ENCODE results near the gene ARL6IP4. TPM values are rescaled to one million over a fixed set of nuclear protein-coding genes. Genes with fewer than 3 reads are reported as not detected.

Gene ARL6IP4
- total RNA-seq, 1 donor from 2014 or later = 173 TPM

DNA sequence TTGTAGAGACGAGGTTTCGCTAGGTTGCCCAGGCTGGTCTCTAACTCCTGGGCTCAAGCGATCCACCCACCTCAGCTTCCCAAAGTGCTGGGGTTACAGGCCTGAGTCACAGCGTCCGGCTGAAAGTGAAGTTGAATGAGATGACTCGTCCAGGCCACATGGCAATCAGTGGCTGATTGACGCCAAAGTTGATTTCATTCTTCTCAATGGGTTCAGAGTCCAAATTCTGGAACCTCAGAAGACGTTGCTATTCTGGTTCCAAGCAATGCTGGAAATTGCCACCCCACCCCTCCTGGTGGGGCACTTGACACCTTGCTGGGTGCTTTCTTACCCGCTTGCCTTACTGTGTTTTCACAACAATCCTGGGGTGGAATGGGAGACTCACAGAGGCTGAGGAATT is 29.1 kb upstream of the ARL6IP4 start:
- TF ChIP-seq, protein P1, sequence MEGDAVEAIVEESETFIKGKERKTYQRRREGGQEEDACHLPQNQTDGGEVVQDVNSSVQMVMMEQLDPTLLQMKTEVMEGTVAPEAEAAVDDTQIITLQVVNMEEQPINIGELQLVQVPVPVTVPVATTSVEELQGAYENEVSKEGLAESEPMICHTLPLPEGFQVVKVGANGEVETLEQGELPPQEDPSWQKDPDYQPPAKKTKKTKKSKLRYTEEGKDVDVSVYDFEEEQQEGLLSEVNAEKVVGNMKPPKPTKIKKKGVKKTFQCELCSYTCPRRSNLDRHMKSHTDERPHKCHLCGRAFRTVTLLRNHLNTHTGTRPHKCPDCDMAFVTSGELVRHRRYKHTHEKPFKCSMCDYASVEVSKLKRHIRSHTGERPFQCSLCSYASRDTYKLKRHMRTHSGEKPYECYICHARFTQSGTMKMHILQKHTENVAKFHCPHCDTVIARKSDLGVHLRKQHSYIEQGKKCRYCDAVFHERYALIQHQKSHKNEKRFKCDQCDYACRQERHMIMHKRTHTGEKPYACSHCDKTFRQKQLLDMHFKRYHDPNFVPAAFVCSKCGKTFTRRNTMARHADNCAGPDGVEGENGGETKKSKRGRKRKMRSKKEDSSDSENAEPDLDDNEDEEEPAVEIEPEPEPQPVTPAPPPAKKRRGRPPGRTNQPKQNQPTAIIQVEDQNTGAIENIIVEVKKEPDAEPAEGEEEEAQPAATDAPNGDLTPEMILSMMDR (conservative IDR thresholded peaks at IDR 0.05) = no peak
- Mint-ChIP-seq H3K4me1 (peaks cover 9% of the 10 kb centered on the region), H3K9me3 (no peaks in the 10 kb centered on the region), H3K27me3 (ENCODE audit: low read depth) (no peaks in the 10 kb centered on the region), H3K27ac (ENCODE audit: unreplicated experiment) (no peak overlapping the region), H3K36me3 (ENCODE audit: low read depth) (no peaks in the 10 kb centered on the region), H3K4me3 (no peak overlapping the region)
- DNase-seq (ENCODE audit: low read depth, low spot score) = no peak

DNA sequence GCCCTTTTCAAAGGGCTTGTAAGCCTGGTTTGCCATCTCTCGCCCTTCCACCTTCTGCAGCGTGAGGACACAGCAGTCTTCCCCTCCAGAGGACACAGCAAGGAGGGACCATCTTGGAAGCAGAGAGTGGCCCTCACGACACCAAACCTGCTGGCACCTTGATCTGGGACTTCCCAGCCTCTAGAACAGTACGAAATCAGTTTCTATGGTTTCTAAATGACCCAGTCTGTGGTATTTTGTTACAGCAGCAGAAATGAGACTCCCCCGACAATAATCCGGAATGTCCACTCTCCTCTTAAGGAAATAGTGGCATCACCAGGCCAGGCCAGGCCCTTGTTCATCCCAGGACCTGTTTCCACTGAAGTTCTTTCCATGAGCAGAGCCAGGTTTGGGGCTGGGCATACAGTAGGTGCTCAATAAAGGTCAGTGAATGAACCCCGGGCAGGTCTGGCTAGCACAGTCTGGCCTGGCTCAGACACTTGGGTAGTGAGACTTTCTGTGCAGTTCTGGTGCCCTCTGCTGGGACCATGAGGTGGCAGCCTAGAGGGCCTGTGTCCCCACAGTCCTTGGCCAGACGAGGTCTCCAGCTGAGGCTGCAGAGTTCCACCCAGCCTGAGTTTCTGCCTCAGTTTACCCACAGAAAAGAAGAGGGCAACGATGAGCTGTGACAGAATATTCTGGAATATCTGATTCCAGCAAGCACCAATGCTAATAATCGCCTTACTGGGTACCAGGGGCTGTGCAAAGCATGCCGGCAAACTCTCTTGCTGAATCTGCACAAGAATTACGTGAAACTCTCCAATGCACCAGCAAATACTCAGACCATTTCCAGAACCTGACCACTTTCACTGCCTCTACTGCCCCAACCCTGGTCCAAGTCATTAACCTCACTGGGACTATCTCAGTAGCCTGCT is 28.2 kb upstream of the ARL6IP4 start:
- peak; percentile 67 for DNase-seq (ENCODE audit: low read depth, low spot score)
- TF ChIP-seq, protein P1 (conservative IDR thresholded peaks at IDR 0.05) = peak; percentile 90
- Mint-ChIP-seq H3K4me1 (peaks cover 1% of the 10 kb centered on the region), H3K27me3 (ENCODE audit: low read depth) (no peaks in the 10 kb centered on the region), H3K9me3 (no peaks in the 10 kb centered on the region), H3K4me3 (no peak overlapping the region), H3K36me3 (ENCODE audit: low read depth) (no peaks in the 10 kb centered on the region), H3K27ac (ENCODE audit: unreplicated experiment) (no peak overlapping the region)

DNA sequence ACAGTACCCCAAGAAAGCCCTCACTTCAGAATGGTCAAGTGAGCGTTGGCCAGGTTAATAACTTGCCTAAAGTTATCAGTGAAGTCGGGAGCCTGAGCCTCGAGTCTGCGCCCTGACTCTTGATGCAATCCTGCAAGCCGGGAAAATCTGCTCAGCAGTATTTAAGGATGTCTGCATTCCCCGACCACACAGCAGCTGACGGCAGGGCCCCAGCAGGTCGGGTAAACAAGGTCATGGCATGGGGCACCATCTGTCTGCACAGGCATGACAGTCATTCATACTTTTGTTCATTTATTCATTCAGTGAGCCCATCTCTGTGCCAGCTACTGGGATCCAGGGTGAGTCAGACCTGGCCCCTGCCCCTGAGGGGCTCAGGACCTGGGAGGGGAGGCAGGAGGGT is 25.3 kb upstream of the ARL6IP4 start:
- H3K4me3 Mint-ChIP-seq = no peak overlapping the region
- no peak overlapping the region for H3K27ac Mint-ChIP-seq (ENCODE audit: unreplicated experiment)
- H3K36me3 Mint-ChIP-seq (ENCODE audit: low read depth) = no peaks in the 10 kb centered on the region
- TF ChIP-seq, protein P1 (conservative IDR thresholded peaks at IDR 0.05) = no peak
- no peaks in the 10 kb centered on the region for H3K9me3 Mint-ChIP-seq
- H3K27me3 Mint-ChIP-seq (ENCODE audit: low read depth) = no peaks in the 10 kb centered on the region
- no peak for DNase-seq (ENCODE audit: low read depth, low spot score)
- no peaks in the 10 kb centered on the region for H3K4me1 Mint-ChIP-seq

DNA sequence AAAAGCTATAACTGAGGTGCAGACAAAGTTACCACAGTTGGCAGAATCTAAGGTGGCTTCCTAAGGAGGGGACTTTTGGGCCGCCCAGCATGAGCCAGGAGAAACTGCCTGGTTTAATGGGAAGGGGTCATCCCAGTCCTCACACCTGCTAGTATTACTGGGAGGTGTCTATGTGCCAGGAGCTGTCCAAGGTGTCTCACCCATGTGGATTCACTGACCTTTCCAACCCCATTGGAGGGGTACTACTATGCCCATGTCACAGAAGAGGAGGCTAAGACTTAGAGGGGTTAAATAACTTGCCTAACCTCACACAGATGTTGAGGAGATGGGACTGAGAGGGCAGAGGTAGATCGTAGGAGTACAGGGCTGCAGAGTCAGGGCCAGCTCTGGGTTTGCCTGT is 24.4 kb upstream of the ARL6IP4 start:
- Mint-ChIP-seq H3K9me3 (no peaks in the 10 kb centered on the region), H3K27me3 (ENCODE audit: low read depth) (no peaks in the 10 kb centered on the region), H3K36me3 (ENCODE audit: low read depth) (no peaks in the 10 kb centered on the region), H3K27ac (ENCODE audit: unreplicated experiment) (no peak overlapping the region), H3K4me1 (no peaks in the 10 kb centered on the region), H3K4me3 (no peak overlapping the region)
- TF ChIP-seq, protein P1 (conservative IDR thresholded peaks at IDR 0.05) = no peak
- no peak for DNase-seq (ENCODE audit: low read depth, low spot score)

DNA sequence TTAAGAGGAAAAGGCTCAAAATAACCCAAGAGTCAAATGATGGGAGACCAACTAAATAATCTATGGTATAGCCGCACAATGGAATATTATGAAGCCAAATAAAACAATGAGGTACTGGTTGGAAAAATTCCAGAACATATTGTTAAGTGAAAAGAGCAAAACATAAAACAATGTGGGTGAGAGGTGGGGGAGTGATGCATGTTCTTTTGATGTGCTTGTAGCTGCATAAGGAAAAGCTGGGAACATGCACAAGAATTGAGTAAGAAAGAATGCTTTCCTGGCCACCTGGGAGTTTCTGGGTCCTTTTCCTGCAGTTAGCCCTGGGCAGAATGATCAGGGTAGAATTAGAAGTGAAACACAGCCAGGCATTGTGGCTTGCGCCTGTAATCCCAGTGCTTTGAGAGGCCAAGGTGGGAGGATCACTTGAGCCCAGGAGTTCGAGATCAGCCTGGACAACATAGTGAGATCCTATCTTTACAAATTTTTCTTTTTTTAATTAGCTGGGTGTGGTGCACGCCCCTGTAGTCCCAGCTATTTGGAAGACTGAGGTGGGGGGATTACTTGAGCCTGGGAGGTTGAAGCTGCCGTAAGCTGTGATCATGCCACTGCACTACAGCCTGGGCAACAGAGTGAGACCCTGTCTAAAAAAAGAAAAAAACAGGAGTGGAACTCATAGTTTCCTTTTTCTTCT is 22.1 kb upstream of the ARL6IP4 start:
- DNase-seq (ENCODE audit: low read depth, low spot score) = no peak
- Mint-ChIP-seq H3K9me3 (no peaks in the 10 kb centered on the region), H3K36me3 (ENCODE audit: low read depth) (no peaks in the 10 kb centered on the region)

More for the DNA sequence above, 22.1 kb upstream of the ARL6IP4 start:
- H3K4me3 Mint-ChIP-seq = no peak overlapping the region
- no peaks in the 10 kb centered on the region for H3K4me1 Mint-ChIP-seq
- no peak overlapping the region for H3K27ac Mint-ChIP-seq (ENCODE audit: unreplicated experiment)
- H3K27me3 Mint-ChIP-seq (ENCODE audit: low read depth) = no peaks in the 10 kb centered on the region
- TF ChIP-seq, protein P1 (conservative IDR thresholded peaks at IDR 0.05) = no peak

Data from neural crest cell (in vitro differentiated cells).